ENCODE data around the gene HRG. TPM values are rescaled to one million over a fixed set of nuclear protein-coding genes. Genes with fewer than 3 reads are reported as not detected.

The HRG gene
- total and polyA plus RNA-seq, 2 of the 4 experiments (the other 2 are of a cell fraction), result not detected

GRCh38 chr3:186643493-186643892 is 22.3 kb upstream of the HRG start:
- intact Hi-C loops (cut with micrococcal nuclease), result no loop called here
- Histone ChIP-seq H2AFZ (replicated peaks; ENCODE audit: low read length, poor library complexity) (no peak overlapping the region), H2BK15ac (ENCODE audit: low read depth, low read length) (no peak overlapping the region), H3K27ac (ENCODE audit: insufficient read depth, low read length) (no peak overlapping the region), H4K20me1 (ENCODE audit: insufficient read depth, low read length) (no peaks in the 10 kb centered on the region), H2AK5ac (ENCODE audit: low read depth, low read length) (no peak overlapping the region), H2BK120ac (ENCODE audit: low read depth, low read length) (no peak overlapping the region), H2BK5ac (ENCODE audit: low read depth, low read length, poor library complexity, severe bottlenecking) (no peak overlapping the region), H3K9ac (ENCODE audit: low read depth, low read length) (no peak overlapping the region), H2BK20ac (ENCODE audit: low read depth, low read length) (no peak overlapping the region), H4K8ac (ENCODE audit: low read depth in 2 of 2, low read length in 2 of 2) (no peak overlapping the region), H3K4me1 (ENCODE audit: control insufficient read depth, insufficient read depth, low read length) (no peaks in the 10 kb centered on the region), H3K79me1 (ENCODE audit: low read depth in 1 of 2, low read length in 2 of 2) (no peaks in the 10 kb centered on the region), H3K14ac (replicated peaks; ENCODE audit: low read depth, low read length) (no peak overlapping the region), H3K4me2 (ENCODE audit: low read depth, low read length) (no peak overlapping the region), H3K4ac (ENCODE audit: low read depth, low read length) (no peak overlapping the region), H3K23ac (ENCODE audit: low read depth, low read length) (no peak overlapping the region), H3K9me1 (ENCODE audit: insufficient read depth, low read length) (no peaks in the 10 kb centered on the region), H4K5ac (ENCODE audit: low read depth, low read length) (no peak overlapping the region), H3K36me3 (ENCODE audit: control insufficient read depth, insufficient read depth, low read length) (no peaks in the 10 kb centered on the region), H3K56ac (ENCODE audit: extremely low read depth, insufficient read depth, low read length) (no peak overlapping the region), H3K27me3 (ENCODE audit: control insufficient read depth, insufficient read depth, low read length) (peaks cover 17% of the 10 kb centered on the region), H4K91ac (ENCODE audit: insufficient read depth, low read depth, low read length) (no peak overlapping the region), H3K18ac (ENCODE audit: low read depth, low read length) (no peak overlapping the region), H3K9me3 (ENCODE audit: control insufficient read depth, insufficient read depth, low read length) (no peaks in the 10 kb centered on the region), H2AK9ac (replicated peaks; ENCODE audit: low read depth, low read length, poor library complexity) (no peak overlapping the region), H3K4me3 (ENCODE audit: insufficient read depth, low read depth, low read length) (no peak overlapping the region)
- TF ChIP-seq BHLHE40 (IDR thresholded peaks at IDR 0.05; ENCODE audit: low read depth, low read length), result no peak
- TF ChIP-seq RAD21 (IDR thresholded peaks at IDR 0.05; ENCODE audit: low read length), result no peak
- no peak for TF ChIP-seq ELK1 (IDR thresholded peaks at IDR 0.05; ENCODE audit: borderline replicate concordance, low read depth, low read length)
- TF ChIP-seq CHD1 (IDR thresholded peaks at IDR 0.05; ENCODE audit: low read depth, low read length), result no peak
- no peak for TF ChIP-seq SMC3 (IDR thresholded peaks at IDR 0.05; ENCODE audit: low read depth, low read length)
- no peak for TF ChIP-seq RFX5 (IDR thresholded peaks at IDR 0.05; ENCODE audit: low read depth, low read length)
- TF ChIP-seq CTCF (conservative IDR thresholded peaks at IDR 0.05; ENCODE audit: low read depth, low read length), result no peak
- TF ChIP-seq NFE2L2 (IDR thresholded peaks at IDR 0.05; ENCODE audit: low read depth, low read length), result no peak
- TF ChIP-seq USF2 (IDR thresholded peaks at IDR 0.05; ENCODE audit: low read depth, low read length), result no peak
- TF ChIP-seq RCOR1 (IDR thresholded peaks at IDR 0.05; ENCODE audit: insufficient replicate concordance, low read length), result no peak
- no TSS peak for BruUV-seq (replicated peaks)
- POLR2A ChIA-PET (ENCODE audit: unreplicated experiment), result no interaction called here
- in situ Hi-C loops (cut with MboI; ENCODE audit: low sequenced_read_pairs), result no loop called here
- WGBS, 2 experiments (ENCODE audit: extremely low coverage in 2 of 2, insufficient read length in 1 of 2), result no CpG with 5 or more reads among the region's 1 CpG
- CTCF ChIA-PET, result interaction anchor here (0.9 kb wide), 1 partner anchor 50 kb away, joined by 4 read pairs; no protein-coding TSS in a partner anchor
- ATAC-seq (ENCODE audit: low read depth) (no peak), DNase-seq (no peak)
- dilution Hi-C loops (cut with HindIII; ENCODE audit: low sequenced_read_pairs, unreplicated experiment), result no loop called here
